Panc1 (cell line): Measurements from ENCODE around the gene OR6P1.

Experiments
- CTCF ChIP-seq: fragments of 450-650 bp; IDR thresholded peaks from 2 replicates; pipeline ENCODE4 v1.5.1; 2017; ENCODE audit warnings: mild to moderate bottlenecking
- REST ChIP-seq, 2 experiments: IDR thresholded peaks; 2 replicates each; pipeline ENCODE4 v1.6.1; 2011 to 2012; ENCODE audit warnings: low read depth in 2 of 2, control low read depth in 1 of 2, low read length in 1 of 2, mild to moderate bottlenecking in 1 of 2, moderate library complexity in 1 of 2; ENCODE audit not compliant: insufficient read depth in 1 of 2

GRCh38 chr1:158554352-158554751 is 16.0 kb downstream of the OR6P1 start, which contains the start of gene OR6Y1:
- TF ChIP-seq CTCF = no peak
- no peak for TF ChIP-seq REST (IDR thresholded peaks at IDR 0.05; ENCODE audit: insufficient read depth in 1 of 2, low read depth in 2 of 2, low read length in 1 of 2)
